ENCODE data around the gene CCDC57. TPM values are rescaled to one million over a fixed set of nuclear protein-coding genes. Genes with fewer than 3 reads are reported as not detected.

Gene CCDC57
- total and polyA plus RNA-seq, 2 of the 4 experiments (the other 2 are of a cell fraction) = 7.3 to 31.3 TPM

- Histone ChIP-seq H4K5ac (ENCODE audit: low read depth, low read length) (no peak overlapping the region), H3K18ac (ENCODE audit: low read depth, low read length) (no peak overlapping the region), H3K79me1 (ENCODE audit: low read depth in 1 of 2, low read length in 2 of 2) (no peaks in the 10 kb centered on the region), H3K23ac (ENCODE audit: low read depth, low read length) (no peak overlapping the region), H2BK15ac (ENCODE audit: low read depth, low read length) (no peak overlapping the region), H3K9me3 (ENCODE audit: control insufficient read depth, insufficient read depth, low read length) (no peaks in the 10 kb centered on the region), H3K27me3 (ENCODE audit: control insufficient read depth, insufficient read depth, low read length) (no peaks in the 10 kb centered on the region), H4K8ac (ENCODE audit: low read depth in 2 of 2, low read length in 2 of 2) (no peak overlapping the region), H3K9me1 (ENCODE audit: insufficient read depth, low read length) (0 out of 2 replicates have a peak, but pooled peaks cover 2% of the 10 kb centered on the region), H3K4me3 (ENCODE audit: insufficient read depth, low read depth, low read length) (no peak overlapping the region), H2BK5ac (ENCODE audit: low read depth, low read length, poor library complexity, severe bottlenecking) (no peak overlapping the region), H4K91ac (ENCODE audit: insufficient read depth, low read depth, low read length) (no peak overlapping the region), H3K4ac (ENCODE audit: low read depth, low read length) (no peak overlapping the region), H3K4me1 (ENCODE audit: control insufficient read depth, insufficient read depth, low read length) (no peaks in the 10 kb centered on the region), H3K36me3 (ENCODE audit: control insufficient read depth, insufficient read depth, low read length) (peaks cover 7% of the 10 kb centered on the region), H3K14ac (replicated peaks; ENCODE audit: low read depth, low read length) (no peak overlapping the region), H3K9ac (ENCODE audit: low read depth, low read length) (no peak overlapping the region), H3K56ac (ENCODE audit: extremely low read depth, insufficient read depth, low read length) (no peak overlapping the region), H3K27ac (ENCODE audit: insufficient read depth, low read length) (no peak overlapping the region), H2AFZ (replicated peaks; ENCODE audit: low read length, poor library complexity) (peak overlapping the region; percentile 43), H2AK5ac (ENCODE audit: low read depth, low read length) (no peak overlapping the region), H2AK9ac (replicated peaks; ENCODE audit: low read depth, low read length, poor library complexity) (no peak overlapping the region), H4K20me1 (ENCODE audit: insufficient read depth, low read length) (no peaks in the 10 kb centered on the region), H2BK120ac (ENCODE audit: low read depth, low read length) (no peak overlapping the region), H3K4me2 (ENCODE audit: low read depth, low read length) (no peak overlapping the region), H2BK20ac (ENCODE audit: low read depth, low read length) (no peak overlapping the region)
- ChIA-PET POLR2A (ENCODE audit: unreplicated experiment) (no interaction called here), CTCF (no interaction called here)
- intact Hi-C loops (cut with micrococcal nuclease) = no loop called here
- BruUV-seq (replicated peaks) = no TSS peak
- ATAC-seq (ENCODE audit: low read depth) (no peak), DNase-seq (no peak)
- 78% methylated on average over 3 of the region's 4 CpGs; no CpG with 5 or more reads in 1 of the 2 experiments for WGBS, 2 experiments (ENCODE audit: extremely low coverage in 2 of 2, insufficient read length in 1 of 2)
- dilution Hi-C loops (cut with HindIII; ENCODE audit: low sequenced_read_pairs, unreplicated experiment) = no loop called here
- in situ Hi-C loops (cut with MboI; ENCODE audit: low sequenced_read_pairs) = no loop called here
- TF ChIP-seq CEBPB (IDR thresholded peaks at IDR 0.05; ENCODE audit: low read depth, low read length) = no peak
- TF ChIP-seq CTCF (conservative IDR thresholded peaks at IDR 0.05; ENCODE audit: low read depth, low read length) = 0 out of 2 replicates have a peak, but pooled peaks have one; percentile 6
- TF ChIP-seq NFE2L2 (IDR thresholded peaks at IDR 0.05; ENCODE audit: low read depth, low read length) = no peak
- TF ChIP-seq CHD1 (IDR thresholded peaks at IDR 0.05; ENCODE audit: low read depth, low read length) = no peak
Measured at GRCh38 chr17:82129095-82129494, 83.5 kb downstream of the CCDC57 start.

Measured in IMR-90 (cell line).